Uterus (tissue), 2 donors: ENCODE data around the gene TXNL4A.

ENCODE experiments used
- POLR2A ChIP-seq, 2 donors: fragments of 450-650 bp; IDR thresholded peaks; one replicate each; pipeline ENCODE4 v1.6.1; 2016; ENCODE audit warnings: antibody characterized with exemption in 2 of 2, mild to moderate bottlenecking in 1 of 2, moderate library complexity in 1 of 2
- TF ChIP-seq, protein P1 (sequence below), 4 experiments: fragments of 200-600 bp in 2 of 4; fragments of 450-650 bp in 2 of 4; sonication (generic) in 2 of 4; IDR thresholded peaks; one replicate each; pipeline ENCODE4 v1.5.1; 2016 to 2019; ENCODE audit warnings: antibody characterized with exemption in 4 of 4, mild to moderate bottlenecking in 2 of 4, moderate library complexity in 1 of 4

DNA sequence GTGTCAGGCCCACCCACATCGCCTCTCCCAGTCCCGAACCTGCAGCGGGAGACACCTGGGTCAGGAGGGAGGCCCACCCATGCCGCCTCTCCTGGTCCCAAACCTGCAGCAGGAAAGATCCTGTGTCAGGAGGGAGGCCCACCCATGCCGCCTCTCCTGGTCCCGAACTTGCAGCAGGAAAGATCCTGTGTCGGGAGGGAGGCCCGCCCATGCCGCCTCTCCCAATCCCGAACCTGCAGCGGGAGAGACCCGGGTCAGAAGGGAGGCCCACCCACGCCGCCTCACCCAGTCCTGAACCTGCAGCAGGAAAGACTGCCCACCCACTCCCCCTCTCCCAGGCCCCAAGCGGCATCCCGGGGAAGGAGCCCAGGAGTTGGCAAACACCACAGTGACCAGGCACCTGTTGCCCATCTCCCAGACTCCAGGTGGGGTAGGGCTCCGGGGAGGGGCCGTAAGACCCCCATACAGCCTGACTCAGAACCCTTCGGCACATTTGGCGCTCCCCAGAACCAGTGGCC is 44.7 kb downstream of the TXNL4A start:
- TF ChIP-seq, protein P1, sequence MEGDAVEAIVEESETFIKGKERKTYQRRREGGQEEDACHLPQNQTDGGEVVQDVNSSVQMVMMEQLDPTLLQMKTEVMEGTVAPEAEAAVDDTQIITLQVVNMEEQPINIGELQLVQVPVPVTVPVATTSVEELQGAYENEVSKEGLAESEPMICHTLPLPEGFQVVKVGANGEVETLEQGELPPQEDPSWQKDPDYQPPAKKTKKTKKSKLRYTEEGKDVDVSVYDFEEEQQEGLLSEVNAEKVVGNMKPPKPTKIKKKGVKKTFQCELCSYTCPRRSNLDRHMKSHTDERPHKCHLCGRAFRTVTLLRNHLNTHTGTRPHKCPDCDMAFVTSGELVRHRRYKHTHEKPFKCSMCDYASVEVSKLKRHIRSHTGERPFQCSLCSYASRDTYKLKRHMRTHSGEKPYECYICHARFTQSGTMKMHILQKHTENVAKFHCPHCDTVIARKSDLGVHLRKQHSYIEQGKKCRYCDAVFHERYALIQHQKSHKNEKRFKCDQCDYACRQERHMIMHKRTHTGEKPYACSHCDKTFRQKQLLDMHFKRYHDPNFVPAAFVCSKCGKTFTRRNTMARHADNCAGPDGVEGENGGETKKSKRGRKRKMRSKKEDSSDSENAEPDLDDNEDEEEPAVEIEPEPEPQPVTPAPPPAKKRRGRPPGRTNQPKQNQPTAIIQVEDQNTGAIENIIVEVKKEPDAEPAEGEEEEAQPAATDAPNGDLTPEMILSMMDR (IDR thresholded peaks at IDR 0.05): no peak
- TF ChIP-seq POLR2A (IDR thresholded peaks at IDR 0.05): no peak
